ENCODE measurements around the gene DCST1. TPM values are rescaled to one million over a fixed set of nuclear protein-coding genes. Genes with fewer than 3 reads are reported as not detected.

Gene DCST1
- total and polyA plus RNA-seq, 2 of the 4 experiments (the other 2 are of a cell fraction), result not detected

- in situ Hi-C loops (cut with MboI; ENCODE audit: low sequenced_read_pairs), result no loop called here
- Histone ChIP-seq H2BK20ac (ENCODE audit: low read depth, low read length) (no peak overlapping the region), H3K27me3 (ENCODE audit: control insufficient read depth, insufficient read depth, low read length) (peaks cover 44% of the 10 kb centered on the region), H3K9me3 (ENCODE audit: control insufficient read depth, insufficient read depth, low read length) (no peaks in the 10 kb centered on the region), H3K4ac (ENCODE audit: low read depth, low read length) (no peak overlapping the region), H2AK9ac (replicated peaks; ENCODE audit: low read depth, low read length, poor library complexity) (no peak overlapping the region), H2AK5ac (ENCODE audit: low read depth, low read length) (no peak overlapping the region), H2BK5ac (ENCODE audit: low read depth, low read length, poor library complexity, severe bottlenecking) (no peak overlapping the region), H3K56ac (ENCODE audit: extremely low read depth, insufficient read depth, low read length) (no peak overlapping the region), H4K8ac (ENCODE audit: low read depth in 2 of 2, low read length in 2 of 2) (no peak overlapping the region), H2BK15ac (ENCODE audit: low read depth, low read length) (no peak overlapping the region), H3K4me1 (ENCODE audit: control insufficient read depth, insufficient read depth, low read length) (peaks cover 1% of the 10 kb centered on the region; the same call in 1 of the 2 replicates), H3K9me1 (ENCODE audit: insufficient read depth, low read length) (peaks cover 6% of the 10 kb centered on the region; the same call in 1 of the 2 replicates), H4K5ac (ENCODE audit: low read depth, low read length) (no peak overlapping the region), H4K91ac (ENCODE audit: insufficient read depth, low read depth, low read length) (no peak overlapping the region), H3K14ac (replicated peaks; ENCODE audit: low read depth, low read length) (no peak overlapping the region), H3K4me3 (ENCODE audit: insufficient read depth, low read depth, low read length) (no peak overlapping the region), H3K23ac (ENCODE audit: low read depth, low read length) (no peak overlapping the region; the same call in 1 of the 2 replicates), H4K20me1 (ENCODE audit: insufficient read depth, low read length) (no peaks in the 10 kb centered on the region), H3K9ac (ENCODE audit: low read depth, low read length) (no peak overlapping the region), H3K79me1 (ENCODE audit: low read depth in 1 of 2, low read length in 2 of 2) (no peaks in the 10 kb centered on the region), H3K18ac (ENCODE audit: low read depth, low read length) (no peak overlapping the region), H3K36me3 (ENCODE audit: control insufficient read depth, insufficient read depth, low read length) (no peaks in the 10 kb centered on the region), H2BK120ac (ENCODE audit: low read depth, low read length) (no peak overlapping the region), H3K27ac (ENCODE audit: insufficient read depth, low read length) (no peak overlapping the region), H3K4me2 (ENCODE audit: low read depth, low read length) (no peak overlapping the region), H2AFZ (replicated peaks; ENCODE audit: low read length, poor library complexity) (no peak overlapping the region)
- BruUV-seq (replicated peaks), result no TSS peak
- dilution Hi-C loops (cut with HindIII; ENCODE audit: low sequenced_read_pairs, unreplicated experiment), result no loop called here
- no peak for TF ChIP-seq FOS (IDR thresholded peaks at IDR 0.05; ENCODE audit: low read depth, low read length)
- WGBS, 2 experiments (ENCODE audit: extremely low coverage in 2 of 2, insufficient read length in 1 of 2), result 98% methylated on average over 5 of the region's 6 CpGs; no CpG with 5 or more reads in 1 of the 2 experiments
- ChIA-PET POLR2A (ENCODE audit: unreplicated experiment) (no interaction called here), CTCF (interaction anchor here (1.4 to 1.8 kb wide), 2 partner anchors 13 to 24 kb away, joined by 3 to 4 read pairs; partner anchors contain the start of gene ADAM15)
- no peak for DNase-seq
- ATAC-seq (ENCODE audit: low read depth), result no peak
- intact Hi-C loops (cut with micrococcal nuclease), result no loop called here
Observed at GRCh38 chr1:155037851-155038441, 4.3 kb downstream of the DCST1 start.

All from IMR-90 (cell line).